HEK293 (cell line): Measurements from ENCODE around the gene NISCH.

ENCODE experiments used
- CTCF ChIA-PET: fragments of 350-600 bp; formaldehyde crosslinking; extraction: SDS; loops from one replicate; lab custom pipeline; 2021; ENCODE audit warnings: antibody characterized with exemption; lab: Yijun Ruan, JAX
- POLR2A ChIA-PET: fragments of 300-600 bp; formaldehyde crosslinking; extraction: SDS; loops from one replicate; lab custom pipeline; 2020; ENCODE audit warnings: antibody characterized with exemption, inconsistent platforms; lab: Yijun Ruan, JAX
- H3K27ac ChIP-seq: fragments of 200-500 bp; sonication (Bioruptor generic); 2 replicates; pipeline ENCODE4 v1.5.1; 2014; ENCODE audit warnings: low read depth, low read length, control low read depth, inconsistent platforms; ENCODE audit errors: extremely low read depth
- H3K36me3 ChIP-seq, 2 experiments: fragments of 200-500 bp in 1 of 2; sonication (Bioruptor generic) in 1 of 2; 1 replicate in 1 of 2; 2 replicates in 1 of 2; pipeline ENCODE4 v1.5.1; 2014 to 2017; ENCODE audit warnings: inconsistent platforms in 2 of 2, low read length in 2 of 2; ENCODE audit not compliant: control insufficient read depth in 2 of 2, insufficient read depth in 1 of 2
- H3K4me1 ChIP-seq: fragments of 200-500 bp; sonication (Bioruptor generic); 2 replicates; pipeline ENCODE4 v1.5.1; 2014; ENCODE audit warnings: mild to moderate bottlenecking, low read length, inconsistent platforms; ENCODE audit not compliant: control insufficient read depth, insufficient read depth
- H3K4me3 ChIP-seq: 2 replicates; pipeline ENCODE4 v1.5.1; 2011; ENCODE audit warnings: low read depth, mild to moderate bottlenecking, control low read depth, low read length, moderate library complexity
- H3K9me3 ChIP-seq: fragments of 200-500 bp; sonication (Bioruptor generic); 2 replicates; pipeline ENCODE4 v1.5.1; 2014; ENCODE audit warnings: low read depth, low read length, inconsistent platforms; ENCODE audit not compliant: control insufficient read depth, insufficient read depth
- BCL11B ChIP-seq: fragments of 450-650 bp; formaldehyde crosslinking; IDR thresholded peaks from 2 replicates; pipeline ENCODE4 v1.5.1; 2016; ENCODE audit warnings: low read depth, missing biosample characterization, missing genetic modification characterization
- CTCF ChIP-seq: fragments of 450-650 bp; formaldehyde crosslinking; IDR thresholded peaks from 2 replicates; pipeline ENCODE4 v1.5.1; 2016; ENCODE audit warnings: missing biosample characterization, missing genetic modification characterization
- EGR2 ChIP-seq: fragments of 450-650 bp; formaldehyde crosslinking; IDR thresholded peaks from 2 replicates; pipeline ENCODE4 v1.5.1; 2016; ENCODE audit warnings: low read depth, missing biosample characterization, missing genetic modification characterization
- ELK4 ChIP-seq: IDR thresholded peaks from 2 replicates; pipeline ENCODE4 v1.6.1; 2011; ENCODE audit warnings: mild to moderate bottlenecking, low read depth, low read length, borderline replicate concordance
- GLI2 ChIP-seq: fragments of 450-650 bp; formaldehyde crosslinking; IDR thresholded peaks from 2 replicates; pipeline ENCODE4; 2017; ENCODE audit warnings: missing biosample characterization, missing genetic modification characterization, low read depth, borderline replicate concordance
- MEIS1 ChIP-seq: sonication (generic); formaldehyde crosslinking; IDR thresholded peaks from 2 replicates; pipeline ENCODE4 v1.8.1; 2022; ENCODE audit warnings: missing genetic modification reagents, mild to moderate bottlenecking, borderline replicate concordance
- REST ChIP-seq: fragments of 450-650 bp; formaldehyde crosslinking; IDR thresholded peaks from 2 replicates; pipeline ENCODE4 v1.5.1; 2016; ENCODE audit warnings: missing biosample characterization, missing genetic modification characterization
- SCRT2 ChIP-seq: fragments of 450-650 bp; formaldehyde crosslinking; IDR thresholded peaks from 2 replicates; pipeline ENCODE4 v1.5.1; 2016; ENCODE audit warnings: missing biosample characterization, missing genetic modification characterization
- SP7 ChIP-seq: fragments of 450-650 bp; formaldehyde crosslinking; IDR thresholded peaks from 2 replicates; pipeline ENCODE4 v1.5.1; 2016; ENCODE audit warnings: missing biosample characterization, missing genetic modification characterization
- ZBTB48 ChIP-seq: fragments of 450-650 bp; formaldehyde crosslinking; IDR thresholded peaks from 2 replicates; pipeline ENCODE4 v1.5.1; 2016; ENCODE audit warnings: missing biosample characterization, missing genetic modification characterization
- ZFP37 ChIP-seq: fragments of 450-650 bp; formaldehyde crosslinking; IDR thresholded peaks from 2 replicates; pipeline ENCODE4 v1.5.1; 2016; ENCODE audit warnings: missing biosample characterization, missing genetic modification characterization
- ZFP41 ChIP-seq: fragments of 450-650 bp; formaldehyde crosslinking; IDR thresholded peaks from 2 replicates; pipeline ENCODE4 v1.5.1; 2016; ENCODE audit warnings: missing biosample characterization, missing genetic modification characterization, borderline replicate concordance
- ZFP69B ChIP-seq: fragments of 450-650 bp; formaldehyde crosslinking; IDR thresholded peaks from 2 replicates; pipeline ENCODE4 v1.5.1; 2016; ENCODE audit warnings: missing biosample characterization, missing genetic modification characterization
- ZIC2 ChIP-seq: fragments of 450-650 bp; formaldehyde crosslinking; IDR thresholded peaks from 2 replicates; pipeline ENCODE4 v1.5.1; 2016; ENCODE audit warnings: missing biosample characterization, missing genetic modification characterization
- ZNF146 ChIP-seq: fragments of 450-650 bp; formaldehyde crosslinking; IDR thresholded peaks from 2 replicates; pipeline ENCODE4 v1.5.1; 2016; ENCODE audit warnings: missing biosample characterization, missing genetic modification characterization
- ZNF398 ChIP-seq: fragments of 450-650 bp; formaldehyde crosslinking; IDR thresholded peaks from 2 replicates; pipeline ENCODE4 v1.5.1; 2017; ENCODE audit warnings: missing biosample characterization, missing genetic modification characterization
- ZNF48 ChIP-seq: fragments of 450-650 bp; formaldehyde crosslinking; IDR thresholded peaks from 2 replicates; pipeline ENCODE4 v1.5.1; 2016; ENCODE audit warnings: missing biosample characterization, missing genetic modification characterization
- ZNF558 ChIP-seq: fragments of 450-650 bp; formaldehyde crosslinking; IDR thresholded peaks from 2 replicates; pipeline ENCODE4 v1.5.1; 2016; ENCODE audit warnings: missing biosample characterization, missing genetic modification characterization
- ZNF621 ChIP-seq: fragments of 450-650 bp; formaldehyde crosslinking; IDR thresholded peaks from 2 replicates; pipeline ENCODE4 v1.5.1; 2017; ENCODE audit warnings: missing biosample characterization, missing genetic modification characterization
- ZNF660 ChIP-seq: fragments of 450-650 bp; IDR thresholded peaks from 2 replicates; pipeline ENCODE4 v1.5.1; 2018; ENCODE audit warnings: missing biosample characterization, mild to moderate bottlenecking, missing genetic modification characterization
- ZNF747 ChIP-seq: fragments of 450-650 bp; formaldehyde crosslinking; IDR thresholded peaks from 2 replicates; pipeline ENCODE4 v1.5.1; 2016; ENCODE audit warnings: missing biosample characterization, missing genetic modification characterization
- ZNF791 ChIP-seq: fragments of 450-650 bp; formaldehyde crosslinking; IDR thresholded peaks from 2 replicates; pipeline ENCODE4 v1.5.1; 2016; ENCODE audit warnings: missing biosample characterization, missing genetic modification characterization
- ZSCAN30 ChIP-seq: fragments of 450-650 bp; IDR thresholded peaks from 2 replicates; pipeline ENCODE4 v1.5.1; 2018; ENCODE audit warnings: missing biosample characterization, mild to moderate bottlenecking, missing genetic modification characterization, moderate library complexity

NISCH gene

GRCh38 chr3:52487788-52488691 is 32.6 kb downstream of the NISCH start (continued):
- TF ChIP-seq ZNF48 (tag by site-specific recombination) (no peak), ZNF660 (tag by site-specific recombination) (no peak), ZNF621 (tag by site-specific recombination) (no peak), MEIS1 (CRISPR knock-in tag) (no peak), ZSCAN30 (tag by site-specific recombination) (no peak), REST (tag by site-specific recombination) (no peak), ZNF747 (tag by site-specific recombination) (no peak)

GRCh38 chr3:52488746-52489145 is 33.3 kb downstream of the NISCH start:
- POLR2A ChIA-PET, result interaction anchor here (1.1 kb wide), 1 partner anchor 9 kb away, joined by 3 read pairs; no protein-coding TSS in a partner anchor
- Histone ChIP-seq H3K27ac (no peak overlapping the region), H3K4me1 (no peaks in the 10 kb centered on the region), H3K9me3 (no peaks in the 10 kb centered on the region), H3K36me3 (peaks cover 4 to 87% of the 10 kb centered on the region in 2 experiments; a peak in 1 of 3 replicates), H3K4me3 (no peak overlapping the region)
- CTCF ChIA-PET, result no interaction called here
- no peak for TF ChIP-seq ZIC2 (tag by site-specific recombination)
- no peak for TF ChIP-seq GLI2

- CTCF ChIA-PET, result no interaction called here
- Histone ChIP-seq H3K27ac (no peak overlapping the region), H3K4me3 (no peak overlapping the region), H3K36me3 (peaks cover 4 to 85% of the 10 kb centered on the region in 2 experiments; a peak in 1 of 3 replicates), H3K9me3 (no peaks in the 10 kb centered on the region), H3K4me1 (no peaks in the 10 kb centered on the region)
- POLR2A ChIA-PET, result interaction anchor here (1.1 kb wide), 1 partner anchor 9 kb away, joined by 3 read pairs; no protein-coding TSS in a partner anchor
- TF ChIP-seq ZFP37 (tag by site-specific recombination) (no peak), SCRT2 (tag by site-specific recombination) (no peak), CTCF (tag by site-specific recombination) (no peak), SP7 (tag by site-specific recombination) (no peak), ZFP69B (no peak), EGR2 (tag by site-specific recombination) (no peak), ZNF398 (no peak), ELK4 (no peak), BCL11B (tag by site-specific recombination) (no peak), ZBTB48 (tag by site-specific recombination) (no peak), ZFP41 (tag by site-specific recombination) (no peak), ZNF146 (tag by site-specific recombination) (no peak), ZNF558 (tag by site-specific recombination) (no peak), ZNF791 (no peak)
These were observed 34.0 kb downstream of the NISCH start for GRCh38 chr3:52489453-52489852.
